CD4-positive, alpha-beta T cell treated with Interleukin-6 for 4 hours (primary cell): Measurements from ENCODE around the gene SLC26A11.
"Not testable (repeated sequence)": the region's sequence is repeated elsewhere in the genome, so short reads cannot be mapped to it uniquely, and the experiment has no call there.

Source experiments
- DNase-seq: peaks from one replicate; pipeline ENCODE4 v3.0.0-alpha.2; 2020; ENCODE audit warnings: mixed read lengths

SLC26A11 gene

GRCh38 chr17:80287806-80288567 lies 67.8 kb downstream of the SLC26A11 start:
- DNase-seq, result no peak

GRCh38 chr17:80289616-80290015 lies 69.4 kb downstream of the SLC26A11 start:
- no peak for DNase-seq

DNA sequence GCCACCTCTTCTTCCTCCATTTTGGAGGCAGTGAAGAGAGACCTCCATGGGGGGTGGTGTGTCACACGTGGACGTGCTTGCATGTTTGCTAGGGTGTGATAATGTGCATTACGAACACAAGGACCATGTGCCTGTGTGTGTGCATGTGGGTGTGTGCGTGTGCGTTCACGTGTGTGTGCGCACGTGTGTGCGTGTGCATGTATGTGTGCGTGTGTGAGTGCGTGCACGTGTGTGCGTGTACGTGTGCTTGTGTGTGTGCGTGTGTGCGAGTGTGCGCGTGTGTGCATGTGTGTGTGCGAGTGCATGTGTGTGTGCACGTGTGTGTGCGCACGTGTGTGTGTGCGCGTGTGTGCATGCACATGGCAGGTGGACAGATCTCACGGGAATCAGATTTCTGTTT lies 69.9 kb downstream of the SLC26A11 start:
- no peak for DNase-seq

- no peak for DNase-seq
Measured at GRCh38 chr17:80291260-80291659, 71.0 kb downstream of the SLC26A11 start.

- no peak for DNase-seq
Measured at GRCh38 chr17:80291691-80292487, 71.7 kb downstream of the SLC26A11 start.

DNA sequence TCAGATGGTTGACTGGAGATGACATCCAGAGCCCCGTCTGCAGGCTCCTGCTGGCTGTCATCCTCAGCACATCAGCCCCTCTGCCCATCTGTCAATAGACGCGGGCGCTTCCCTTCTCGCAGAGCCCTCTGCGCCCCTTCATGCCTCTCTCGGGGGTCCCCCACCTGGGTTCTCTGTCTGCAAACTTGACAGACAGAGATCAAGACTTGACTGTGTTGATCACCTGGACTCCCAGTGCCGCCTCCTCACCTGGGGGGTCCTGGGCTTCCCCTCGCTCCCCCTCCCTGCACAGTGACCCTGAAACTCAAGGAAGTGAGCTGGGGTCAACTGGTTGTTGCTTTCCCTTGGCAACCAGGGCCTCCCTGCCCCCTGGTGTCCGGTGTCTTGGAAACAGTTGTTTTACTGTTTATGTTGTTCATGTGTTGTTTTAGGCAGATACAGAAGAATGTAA lies 72.3 kb downstream of the SLC26A11 start:
- DNase-seq, result no peak

GRCh38 chr17:80294210-80294609 lies 74.0 kb downstream of the SLC26A11 start:
- no peak for DNase-seq

GRCh38 chr17:80294653-80295052 lies 74.4 kb downstream of the SLC26A11 start:
- DNase-seq, result no peak

- no peak for DNase-seq
Measured at GRCh38 chr17:80295146-80295545, 74.9 kb downstream of the SLC26A11 start.

- DNase-seq, result no peak
Measured at GRCh38 chr17:80295559-80295958, 75.3 kb downstream of the SLC26A11 start.

DNA sequence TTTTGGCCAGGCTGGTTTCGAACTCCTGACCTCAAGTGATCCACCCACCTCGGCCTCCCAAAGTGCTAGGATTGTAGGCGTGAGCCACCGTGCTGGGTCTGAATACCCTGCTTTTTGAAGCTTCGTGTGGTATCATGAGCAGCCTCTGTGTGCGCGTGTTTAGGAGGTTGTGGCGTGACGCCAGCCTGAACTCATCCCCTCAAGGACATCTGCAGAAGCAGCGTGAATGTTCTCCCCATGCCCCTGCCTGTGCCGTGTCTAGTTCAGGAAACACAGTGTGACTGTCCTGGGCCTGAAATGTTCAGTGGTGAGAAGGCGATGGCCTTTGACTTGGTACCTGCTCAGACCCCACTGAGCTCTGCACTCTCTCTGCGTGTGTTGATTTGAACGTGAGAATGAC lies 76.0 kb downstream of the SLC26A11 start:
- no peak for DNase-seq

- DNase-seq, result no peak
Measured at GRCh38 chr17:80297996-80298560, 77.9 kb downstream of the SLC26A11 start.

DNA sequence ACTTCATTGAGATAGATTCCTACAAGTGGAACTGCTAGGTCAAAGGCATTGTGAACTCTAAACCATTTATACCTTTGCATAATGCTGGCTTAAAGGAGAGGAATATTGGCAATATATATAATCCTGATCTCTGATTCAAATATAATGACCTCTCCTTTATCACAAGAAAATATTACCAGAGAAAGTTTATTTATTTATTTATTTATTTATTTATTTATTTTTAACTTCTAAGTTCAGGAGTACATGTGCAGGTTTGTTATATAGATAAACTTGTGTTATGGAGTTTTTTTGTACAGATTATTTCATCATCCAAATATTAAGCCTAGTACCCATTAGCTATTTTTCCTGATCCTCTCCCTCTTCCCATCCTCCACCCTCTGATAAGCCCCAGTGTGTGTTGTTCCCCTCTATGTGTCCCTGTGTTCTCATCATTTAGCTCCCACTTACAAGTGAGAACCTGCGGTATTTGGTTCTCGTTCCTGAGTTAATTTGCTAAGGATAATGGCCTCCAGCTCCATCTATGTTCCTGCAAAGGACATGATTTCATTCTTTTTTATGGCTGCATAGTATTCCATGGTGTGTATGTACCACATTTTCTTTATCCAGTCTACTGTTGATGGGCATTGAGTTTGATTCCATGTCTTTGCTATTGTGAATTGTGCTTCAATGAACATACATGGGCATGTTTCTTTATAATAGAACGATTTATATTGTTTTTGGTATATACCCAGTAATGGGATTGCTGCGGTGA lies 79.3 kb downstream of the SLC26A11 start:
- DNase-seq, result not testable (repeated sequence)

DNA sequence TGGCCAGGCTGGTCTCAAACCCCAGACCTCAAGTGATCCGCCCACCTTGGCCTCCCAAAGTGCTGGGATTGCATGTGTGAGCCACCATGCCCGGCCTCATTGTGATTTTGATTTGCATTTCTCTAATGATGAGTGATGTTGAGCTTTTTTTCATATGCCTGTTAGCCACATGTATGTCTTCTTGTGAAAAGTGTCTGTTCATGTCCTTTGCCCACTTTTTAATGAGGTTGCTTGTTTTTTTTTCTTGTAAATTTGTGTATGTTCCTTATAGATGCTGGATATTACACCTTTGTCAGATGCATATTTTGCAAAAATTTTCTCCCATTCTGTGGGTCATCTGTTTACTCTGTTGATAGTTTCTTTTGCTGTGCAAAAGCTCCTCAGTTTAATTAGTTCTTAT lies 80.5 kb downstream of the SLC26A11 start:
- not testable (repeated sequence) for DNase-seq
